ENCODE data around the gene PPARD. TPM values are rescaled to one million over a fixed set of nuclear protein-coding genes. Genes with fewer than 3 reads are reported as not detected.

The PPARD gene
- total RNA-seq, 2 donors from 2014 or later, result 15.8 to 38.4 TPM

DNA sequence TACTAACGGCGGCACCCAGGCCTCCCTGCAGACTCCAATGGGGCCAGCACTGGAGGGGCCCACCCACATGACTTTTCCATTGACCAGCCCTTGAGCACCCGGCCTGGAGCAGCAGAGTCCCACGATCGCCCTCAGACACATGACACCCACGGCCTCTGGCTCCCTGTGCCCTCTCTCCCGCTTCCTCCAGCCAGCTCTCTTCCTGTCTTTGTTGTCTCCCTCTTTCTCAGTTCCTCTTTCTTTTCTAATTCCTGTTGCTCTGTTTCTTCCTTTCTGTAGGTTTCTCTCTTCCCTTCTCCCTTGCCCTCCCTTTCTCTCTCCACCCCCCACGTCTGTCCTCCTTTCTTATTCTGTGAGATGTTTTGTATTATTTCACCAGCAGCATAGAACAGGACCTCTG is 83.7 kb downstream of the PPARD start:
- Histone ChIP-seq H3K27me3 (replicated peaks; ENCODE audit: insufficient read depth) (no peaks in the 10 kb centered on the region), H3K4me1 (ENCODE audit: control insufficient read depth in 1 of 2, low read depth in 2 of 2) (no peaks in the 10 kb centered on the region), H3K36me3 (peaks cover 18% of the 10 kb centered on the region), H3K9me3 (peaks cover 14% of the 10 kb centered on the region), H3K27ac (no peak overlapping the region), H3K4me3 (no peak overlapping the region)
- TF ChIP-seq, protein P1, sequence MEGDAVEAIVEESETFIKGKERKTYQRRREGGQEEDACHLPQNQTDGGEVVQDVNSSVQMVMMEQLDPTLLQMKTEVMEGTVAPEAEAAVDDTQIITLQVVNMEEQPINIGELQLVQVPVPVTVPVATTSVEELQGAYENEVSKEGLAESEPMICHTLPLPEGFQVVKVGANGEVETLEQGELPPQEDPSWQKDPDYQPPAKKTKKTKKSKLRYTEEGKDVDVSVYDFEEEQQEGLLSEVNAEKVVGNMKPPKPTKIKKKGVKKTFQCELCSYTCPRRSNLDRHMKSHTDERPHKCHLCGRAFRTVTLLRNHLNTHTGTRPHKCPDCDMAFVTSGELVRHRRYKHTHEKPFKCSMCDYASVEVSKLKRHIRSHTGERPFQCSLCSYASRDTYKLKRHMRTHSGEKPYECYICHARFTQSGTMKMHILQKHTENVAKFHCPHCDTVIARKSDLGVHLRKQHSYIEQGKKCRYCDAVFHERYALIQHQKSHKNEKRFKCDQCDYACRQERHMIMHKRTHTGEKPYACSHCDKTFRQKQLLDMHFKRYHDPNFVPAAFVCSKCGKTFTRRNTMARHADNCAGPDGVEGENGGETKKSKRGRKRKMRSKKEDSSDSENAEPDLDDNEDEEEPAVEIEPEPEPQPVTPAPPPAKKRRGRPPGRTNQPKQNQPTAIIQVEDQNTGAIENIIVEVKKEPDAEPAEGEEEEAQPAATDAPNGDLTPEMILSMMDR (IDR thresholded peaks at IDR 0.05), result no peak
- DNase-seq (ENCODE audit: low spot score), result no peak
- ATAC-seq (ENCODE audit: insufficient number of reproducible peaks, low FRiP score, low read depth), result no peak

DNA sequence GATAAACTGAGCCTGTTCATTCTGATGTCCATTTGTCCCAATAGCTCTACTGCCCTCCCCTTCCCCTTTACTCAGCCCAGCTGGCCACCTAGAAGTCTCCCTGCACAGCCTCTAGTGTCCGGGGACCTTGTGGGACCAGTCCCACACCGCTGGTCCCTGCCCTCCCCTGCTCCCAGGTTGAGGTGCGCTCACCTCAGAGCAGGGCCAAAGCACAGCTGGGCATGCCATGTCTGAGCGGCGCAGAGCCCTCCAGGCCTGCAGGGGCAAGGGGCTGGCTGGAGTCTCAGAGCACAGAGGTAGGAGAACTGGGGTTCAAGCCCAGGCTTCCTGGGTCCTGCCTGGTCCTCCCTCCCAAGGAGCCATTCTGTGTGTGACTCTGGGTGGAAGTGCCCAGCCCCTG is 85.1 kb downstream of the PPARD start:
- TF ChIP-seq, protein P1 (IDR thresholded peaks at IDR 0.05), result no peak
- no peaks in the 10 kb centered on the region for H3K27me3 ChIP-seq (replicated peaks; ENCODE audit: insufficient read depth)
- H3K9me3 ChIP-seq, result peaks cover 14% of the 10 kb centered on the region
- no peaks in the 10 kb centered on the region for H3K4me1 ChIP-seq (ENCODE audit: control insufficient read depth in 1 of 2, low read depth in 2 of 2)
- H3K36me3 ChIP-seq, result peaks cover 18% of the 10 kb centered on the region
- ATAC-seq (ENCODE audit: insufficient number of reproducible peaks, low FRiP score, low read depth) (no peak), DNase-seq (ENCODE audit: low spot score) (no peak)
- no peak overlapping the region for H3K27ac ChIP-seq
- no peak overlapping the region for H3K4me3 ChIP-seq

DNA sequence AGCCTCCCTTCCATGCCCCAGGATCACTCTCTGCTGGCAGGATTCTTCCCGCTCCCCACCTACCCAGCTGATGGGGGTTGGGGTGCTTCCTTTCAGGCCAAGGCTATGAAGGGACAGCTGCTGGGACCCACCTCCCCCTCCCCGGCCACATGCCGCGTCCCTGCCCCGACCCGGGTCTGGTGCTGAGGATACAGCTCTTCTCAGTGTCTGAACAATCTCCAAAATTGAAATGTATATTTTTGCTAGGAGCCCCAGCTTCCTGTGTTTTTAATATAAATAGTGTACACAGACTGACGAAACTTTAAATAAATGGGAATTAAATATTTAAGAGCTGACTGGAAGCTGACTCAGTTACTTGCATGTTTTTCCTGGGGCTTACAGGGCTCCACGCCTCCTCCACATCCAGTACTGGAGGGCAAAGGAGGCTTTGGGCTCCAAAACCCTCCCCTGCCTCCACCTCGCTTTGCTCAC is 85.5 kb downstream of the PPARD start:
- H3K9me3 ChIP-seq, result peaks cover 14% of the 10 kb centered on the region
- no peak overlapping the region for H3K27ac ChIP-seq
- ATAC-seq (ENCODE audit: insufficient number of reproducible peaks, low FRiP score, low read depth) (no peak), DNase-seq (ENCODE audit: low spot score) (no peak)
- no peaks in the 10 kb centered on the region for H3K4me1 ChIP-seq (ENCODE audit: control insufficient read depth in 1 of 2, low read depth in 2 of 2)
- no peak overlapping the region for H3K4me3 ChIP-seq
- TF ChIP-seq, protein P1 (IDR thresholded peaks at IDR 0.05), result no peak
- no peaks in the 10 kb centered on the region for H3K27me3 ChIP-seq (replicated peaks; ENCODE audit: insufficient read depth)
- H3K36me3 ChIP-seq, result peaks cover 18% of the 10 kb centered on the region

DNA sequence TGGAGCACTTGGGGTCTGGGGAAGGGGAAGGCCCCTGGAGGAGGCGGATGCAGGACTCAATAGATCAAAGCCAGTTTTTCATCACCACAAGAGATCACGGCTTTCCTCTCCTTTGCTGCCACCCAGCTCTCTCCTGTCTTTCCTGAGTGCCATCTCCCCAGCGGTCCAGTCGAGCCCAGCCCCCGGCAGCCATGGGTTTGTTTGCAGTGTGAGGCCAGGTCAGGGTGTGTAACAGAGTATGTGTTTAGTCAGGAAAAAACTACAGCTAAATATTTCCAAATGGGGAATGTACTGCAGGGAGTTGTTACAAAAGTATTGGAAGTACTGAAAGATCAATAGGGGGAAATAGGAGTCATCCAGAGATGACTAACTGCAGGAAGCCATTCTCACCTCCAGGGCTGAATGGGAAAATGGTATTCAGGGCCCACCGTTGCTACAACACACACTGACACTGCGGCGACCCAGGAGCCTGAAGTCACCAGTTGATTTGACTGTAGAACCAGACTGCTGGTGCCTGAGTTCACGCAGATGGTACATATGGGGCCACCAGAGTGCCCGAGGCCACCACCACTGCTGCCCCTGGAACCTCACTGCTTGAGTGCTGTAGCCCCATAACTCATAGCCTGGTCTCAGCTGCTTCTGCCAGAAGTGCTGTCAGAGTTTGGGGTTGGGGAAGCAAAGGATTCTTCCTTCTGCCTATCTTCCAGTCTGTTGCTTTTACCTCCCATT is 86.2 kb downstream of the PPARD start:
- Histone ChIP-seq H3K27me3 (replicated peaks; ENCODE audit: insufficient read depth) (no peaks in the 10 kb centered on the region), H3K36me3 (peaks cover 18% of the 10 kb centered on the region), H3K4me1 (ENCODE audit: control insufficient read depth in 1 of 2, low read depth in 2 of 2) (no peaks in the 10 kb centered on the region), H3K4me3 (no peak overlapping the region), H3K27ac (no peak overlapping the region), H3K9me3 (peaks cover 14% of the 10 kb centered on the region)
- no peak for ATAC-seq (ENCODE audit: insufficient number of reproducible peaks, low FRiP score, low read depth)
- DNase-seq (ENCODE audit: low spot score), result no peak
- TF ChIP-seq, protein P1 (IDR thresholded peaks at IDR 0.05), result no peak

DNA sequence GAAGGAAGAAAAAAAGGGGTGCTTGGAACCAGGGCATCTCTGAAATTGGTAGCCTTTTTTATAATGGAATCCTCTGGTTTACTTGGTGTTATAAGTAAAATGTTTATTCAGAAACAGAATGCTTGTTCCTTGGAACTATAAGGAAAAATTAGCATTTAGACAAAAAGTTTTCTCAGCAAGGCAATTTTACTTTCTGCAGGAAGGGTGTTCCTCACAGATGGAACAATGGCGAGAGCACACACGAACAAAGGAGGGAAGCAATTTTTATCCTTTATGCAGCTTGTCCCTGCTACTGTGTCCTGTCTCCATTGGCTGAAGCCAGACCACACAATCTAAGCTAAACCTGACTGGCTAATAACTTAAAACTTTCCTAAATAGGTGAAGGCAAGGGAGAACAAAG is 87.1 kb downstream of the PPARD start:
- no peak for ATAC-seq (ENCODE audit: insufficient number of reproducible peaks, low FRiP score, low read depth)
- no peak overlapping the region for H3K4me3 ChIP-seq
- DNase-seq (ENCODE audit: low spot score), result no peak
- H3K4me1 ChIP-seq (ENCODE audit: control insufficient read depth in 1 of 2, low read depth in 2 of 2), result no peaks in the 10 kb centered on the region
- peaks cover 14% of the 10 kb centered on the region for H3K36me3 ChIP-seq
- peaks cover 14% of the 10 kb centered on the region for H3K9me3 ChIP-seq
- H3K27ac ChIP-seq, result no peak overlapping the region
- H3K27me3 ChIP-seq (replicated peaks; ENCODE audit: insufficient read depth), result no peaks in the 10 kb centered on the region
- TF ChIP-seq, protein P1 (IDR thresholded peaks at IDR 0.05), result no peak

Data from thoracic aorta (tissue), 2 donors.